H1 (cell line): Measurements from ENCODE around the gene BPIFB6. TPM values are rescaled to one million over a fixed set of nuclear protein-coding genes. Genes with fewer than 3 reads are reported as not detected.

ENCODE experiments used
- CTCF ChIA-PET: fragments of 300-600 bp; sonication (Branson Sonifier 250); formaldehyde crosslinking; loops from one replicate; lab custom pipeline; 2021; ENCODE audit not compliant: partially characterized antibody; lab: Charles Lee
- POLR2A ChIA-PET: fragments of 300-600 bp; sonication (Branson Sonifier 250); formaldehyde crosslinking; loops from one replicate; lab custom pipeline; 2021; ENCODE audit warnings: inconsistent platforms; ENCODE audit not compliant: partially characterized antibody; lab: Charles Lee
- DNase-seq, 2 experiments: peaks; one replicate each; pipeline versions ENCODE4 v3.0.0 to v3.0.0-alpha.2; 2010 to 2022; ENCODE audit warnings: low spot score in 2 of 2, low read depth in 1 of 2, mixed read lengths in 1 of 2
- FAIRE-seq: peaks from 2 replicates; lab custom pipeline; 2011; peaks lifted over from hg19 to GRCh38; lab: Jason Lieb, UNC
- H2AFZ ChIP-seq: 2 replicates; pipeline ENCODE4 v1.8.1; 2012; ENCODE audit warnings: low read length, inconsistent platforms
- H2AK5ac ChIP-seq: 2 replicates; pipeline ENCODE4 v1.6.1; 2013; ENCODE audit warnings: low read depth, low read length
- H2BK120ac ChIP-seq: replicated peaks from 2 replicates; pipeline ENCODE3; 2013; ENCODE audit warnings: low read depth, low read length, inconsistent platforms
- H2BK12ac ChIP-seq: 2 replicates; pipeline ENCODE4 v1.6.1; 2013; ENCODE audit warnings: low read depth, low read length
- H2BK15ac ChIP-seq: 2 replicates; pipeline ENCODE4 v1.6.1; 2013; ENCODE audit warnings: low read length
- H2BK20ac ChIP-seq: 2 replicates; pipeline ENCODE4 v1.6.1; 2013; ENCODE audit warnings: low read length
- H2BK5ac ChIP-seq: 2 replicates; pipeline ENCODE4 v1.6.1; 2013; ENCODE audit warnings: low read depth, low read length
- H3K14ac ChIP-seq: 2 replicates; pipeline ENCODE4 v1.6.1; 2013; ENCODE audit warnings: inconsistent platforms; ENCODE audit not compliant: insufficient read length
- H3K18ac ChIP-seq: 2 replicates; pipeline ENCODE4 v1.6.1; 2013; ENCODE audit warnings: low read length; ENCODE audit errors: extremely low read depth
- H3K23ac ChIP-seq: 2 replicates; pipeline ENCODE4 v1.6.1; 2013; ENCODE audit warnings: inconsistent platforms; ENCODE audit not compliant: insufficient read length
- H3K23me2 ChIP-seq: 2 replicates; pipeline ENCODE4 v1.6.1; 2013; ENCODE audit warnings: low read depth, low read length
- H3K27ac ChIP-seq: 2 replicates; pipeline ENCODE4 v1.6.1; 2011; ENCODE audit warnings: low read depth, low read length, inconsistent platforms
- H3K27me3 ChIP-seq, 4 experiments: replicated peaks in 1 of 4; 1 replicate in 1 of 4; 2 replicates in 3 of 4; pipeline versions ENCODE4 v1.6.1 to v1.8.1; 2011 to 2013; ENCODE audit warnings: low read length in 3 of 4, mild to moderate bottlenecking in 3 of 4, inconsistent platforms in 2 of 4, mixed read lengths in 2 of 4, moderate library complexity in 1 of 4; ENCODE audit not compliant: control insufficient read depth in 3 of 4, insufficient read depth in 3 of 4; ENCODE audit errors: extremely low read depth in 1 of 4
- H3K36me3 ChIP-seq, 4 experiments: 2 replicates each; pipeline versions ENCODE4 v1.6.1 to v1.8.1; 2011 to 2013; ENCODE audit warnings: mild to moderate bottlenecking in 4 of 4, low read length in 3 of 4, moderate library complexity in 2 of 4, control low read depth in 1 of 4, inconsistent platforms in 1 of 4; ENCODE audit not compliant: insufficient read depth in 4 of 4, control insufficient read depth in 2 of 4
- H3K4ac ChIP-seq: replicated peaks from 2 replicates; pipeline ENCODE3; 2013; ENCODE audit warnings: low read length, low read depth, mixed read lengths, inconsistent platforms; ENCODE audit not compliant: insufficient read length
- H3K4me1 ChIP-seq, 4 experiments: replicated peaks in 1 of 4; 1 replicate in 1 of 4; 2 replicates in 3 of 4; pipeline versions ENCODE4 v1.6.1 to v1.8.1; 2011 to 2013; ENCODE audit warnings: low read length in 3 of 4, inconsistent platforms in 2 of 4, mixed read lengths in 1 of 4; ENCODE audit not compliant: insufficient read depth in 4 of 4, control insufficient read depth in 3 of 4
- H3K4me2 ChIP-seq, 2 experiments: 2 replicates each; pipeline versions ENCODE4 v1.6.1 to v1.8.1; 2011 to 2013; ENCODE audit warnings: low read depth in 2 of 2, low read length in 2 of 2, control low read depth in 1 of 2, inconsistent platforms in 1 of 2, mild to moderate bottlenecking in 1 of 2; ENCODE audit not compliant: insufficient read depth in 1 of 2
- H3K4me3 ChIP-seq, 4 experiments: fragments of 200-600, 300-600 bp in 1 of 4; sonication (generic), shearing (Covaris generic), sonication (Bioruptor Twin) in 1 of 4; 2 replicates each; pipeline versions ENCODE4 v1.5.1 to v1.8.1; 2011 to 2016; ENCODE audit warnings: low read length in 4 of 4, low read depth in 3 of 4, control low read depth in 2 of 4, inconsistent platforms in 2 of 4, mild to moderate bottlenecking in 2 of 4, mixed read lengths in 1 of 4, moderate library complexity in 1 of 4; ENCODE audit not compliant: insufficient read depth in 2 of 4; ENCODE audit errors: extremely low read depth in 1 of 4
- H3K56ac ChIP-seq: replicated peaks from 2 replicates; pipeline ENCODE3; 2013; ENCODE audit warnings: low read depth, mild to moderate bottlenecking, mixed read lengths, low read length, inconsistent platforms; ENCODE audit not compliant: insufficient read length
- H3K79me1 ChIP-seq: 2 replicates; pipeline ENCODE4 v1.6.1; 2013; ENCODE audit warnings: low read depth, low read length, control low read depth
- H3K79me2 ChIP-seq, 2 experiments: 2 replicates each; pipeline versions ENCODE4 v1.6.1 to v1.8.1; 2012 to 2013; ENCODE audit warnings: low read length in 2 of 2, mild to moderate bottlenecking in 2 of 2, inconsistent platforms in 1 of 2; ENCODE audit not compliant: insufficient read depth in 2 of 2, control insufficient read depth in 1 of 2
- H3K9ac ChIP-seq, 4 experiments: replicated peaks in 1 of 4; 1 replicate in 1 of 4; 2 replicates in 3 of 4; pipeline versions ENCODE4 v1.6.1 to v1.8.1; 2011 to 2013; ENCODE audit warnings: low read depth in 3 of 4, low read length in 3 of 4, control low read depth in 2 of 4, mild to moderate bottlenecking in 2 of 4, moderate library complexity in 2 of 4, inconsistent platforms in 1 of 4; ENCODE audit errors: extremely low read depth in 1 of 4
- H3K9me3 ChIP-seq, 2 experiments: 2 replicates each; pipeline versions ENCODE4 v1.6.1 to v1.8.1; 2012 to 2013; ENCODE audit warnings: mild to moderate bottlenecking in 2 of 2, moderate library complexity in 2 of 2, control low read depth in 1 of 2, inconsistent platforms in 1 of 2, low read depth in 1 of 2, low read length in 1 of 2, mixed read lengths in 1 of 2; ENCODE audit not compliant: insufficient read depth in 2 of 2
- H4K20me1 ChIP-seq, 2 experiments: replicated peaks in 1 of 2; 2 replicates each; pipeline versions ENCODE3 to v1.8.1; 2011 to 2013; ENCODE audit warnings: inconsistent platforms in 2 of 2, low read length in 2 of 2, mild to moderate bottlenecking in 1 of 2; ENCODE audit not compliant: insufficient read depth in 2 of 2, control insufficient read depth in 1 of 2
- H4K5ac ChIP-seq: 2 replicates; pipeline ENCODE4 v1.6.1; 2013; ENCODE audit warnings: low read length, low read depth, mixed read lengths, inconsistent platforms; ENCODE audit not compliant: insufficient read length
- H4K8ac ChIP-seq: 2 replicates; pipeline ENCODE4 v1.8.0; 2013; ENCODE audit warnings: mild to moderate bottlenecking, moderate library complexity, low read length, inconsistent platforms; ENCODE audit not compliant: insufficient read depth; ENCODE audit errors: extremely low read depth
- H4K91ac ChIP-seq: replicated peaks from 2 replicates; pipeline ENCODE3; 2013; ENCODE audit warnings: low read length, mixed read lengths, inconsistent platforms; ENCODE audit not compliant: insufficient read length
- RBBP5 ChIP-seq: IDR thresholded peaks from 2 replicates; pipeline ENCODE4 v1.7.1; 2012; ENCODE audit warnings: low read depth, mild to moderate bottlenecking, inconsistent platforms, low read length, moderate library complexity, borderline replicate concordance
- TEAD4 ChIP-seq: IDR thresholded peaks from 2 replicates; pipeline ENCODE4 v1.6.1; 2012; ENCODE audit warnings: low read depth, low read length, inconsistent platforms, mixed read lengths
- WGBS, 2 experiments: shearing (Covaris generic) in 1 of 2; methylation state at CpG; one replicate each; pipeline versions ENCODE4 v1.1.6 to v1.1.7; 2013 to 2015; ENCODE audit warnings: low lambda C conversion rate in 2 of 2, mixed read lengths in 2 of 2, inconsistent platforms in 1 of 2, low coverage in 1 of 2, missing lambda C conversion rate in 1 of 2; ENCODE audit not compliant: insufficient replicate concordance in 2 of 2, insufficient coverage in 1 of 2, insufficient read length in 1 of 2; ENCODE audit errors: extremely low coverage in 1 of 2, missing lambda C conversion rate in 1 of 2; 5-methylcytosine and 5-hydroxymethylcytosine counted together
- polyA plus RNA-seq, 7 experiments: library from polyadenylated mRNA; depleted of rRNA in 3 of 7; stranded (reverse) in 5 of 7; unstranded in 2 of 7; fragments of >200 nt in 5 of 7; fragments of 200-250 nt in 2 of 7; gene quantifications; 1 replicate in 5 of 7; 2 replicates in 1 of 7; 4 replicates in 1 of 7; pipeline versions ENCODE4 v1.2.1 to v1.2.3, GENCODE V29; 2011 to 2013; ENCODE audit warnings: missing spikeins in 2 of 7, mixed read lengths in 2 of 7
- total RNA-seq: library from RNA; stranded (reverse); fragmentation: NEBNext Ultra II Directional; extraction: Animal tissue kit (Norgen Biotek cat#: 25700); gene quantifications from 2 replicates; pipeline ENCODE4 v1.2.1, GENCODE V29; 2021

Gene BPIFB6
- total and polyA plus RNA-seq, 2 of the 8 experiments (the other 6 are each of a cell fraction or from before 2014, with no cell fraction given), result not detected

GRCh38 chr20:33022694-33023438, 8.6 kb upstream of the BPIFB6 start:
- TF ChIP-seq RBBP5 (no peak), TEAD4 (no peak)
- Histone ChIP-seq H3K79me2 (no peaks in the 10 kb centered on the region), H3K9me3 (no peaks in the 10 kb centered on the region), H3K9ac (no peak overlapping the region), H3K27me3 (no peaks in the 10 kb centered on the region), H3K56ac (no peak overlapping the region), H4K8ac (no peak overlapping the region), H2BK5ac (no peak overlapping the region), H3K14ac (no peak overlapping the region), H2AFZ (no peak overlapping the region), H3K36me3 (no peaks in the 10 kb centered on the region), H2BK15ac (no peak overlapping the region), H4K91ac (no peak overlapping the region), H3K4me2 (no peak overlapping the region), H3K4me3 (no peak overlapping the region), H3K23ac (no peak overlapping the region), H3K27ac (no peak overlapping the region), H2BK20ac (no peak overlapping the region), H3K4ac (no peak overlapping the region), H4K20me1 (peaks cover 2 to 3% of the 10 kb centered on the region in 2 experiments), H2BK120ac (no peak overlapping the region), H2BK12ac (no peak overlapping the region), H3K4me1 (no peaks in the 10 kb centered on the region), H4K5ac (no peak overlapping the region), H3K23me2 (peaks cover 8% of the 10 kb centered on the region; the same call in 1 of the 2 replicates), H3K79me1 (no peaks in the 10 kb centered on the region), H2AK5ac (no peak overlapping the region), H3K18ac (no peak overlapping the region)
- POLR2A ChIA-PET, result no interaction called here
- FAIRE-seq (no peak), DNase-seq (no peak)
- CTCF ChIA-PET, result interaction anchor here (1.2 to 11.8 kb wide), 3 partner anchors 9 to 27 kb away, joined by 3 to 86 read pairs (median 4); partner anchors contain the start of genes BPIFB2 and SUN5
- WGBS, 2 experiments, result 79% methylated on average over 6 of the region's 7 CpGs; no CpG with 5 or more reads in 1 of the 2 experiments
